GM21723 (cell line): ENCODE data around the gene ABCF1.
"Not testable (repeated sequence)": the region's sequence is repeated elsewhere in the genome, so short reads cannot be mapped to it uniquely, and the experiment has no call there.

Experiments
- ATAC-seq: cut with Tn5 transposase; IDR thresholded peaks from one replicate; pipeline ENCODE4 v1.9.1; 2021; ENCODE audit warnings: mild to moderate bottlenecking, moderate library complexity; ENCODE audit not compliant: unreplicated experiment

The ABCF1 gene

DNA sequence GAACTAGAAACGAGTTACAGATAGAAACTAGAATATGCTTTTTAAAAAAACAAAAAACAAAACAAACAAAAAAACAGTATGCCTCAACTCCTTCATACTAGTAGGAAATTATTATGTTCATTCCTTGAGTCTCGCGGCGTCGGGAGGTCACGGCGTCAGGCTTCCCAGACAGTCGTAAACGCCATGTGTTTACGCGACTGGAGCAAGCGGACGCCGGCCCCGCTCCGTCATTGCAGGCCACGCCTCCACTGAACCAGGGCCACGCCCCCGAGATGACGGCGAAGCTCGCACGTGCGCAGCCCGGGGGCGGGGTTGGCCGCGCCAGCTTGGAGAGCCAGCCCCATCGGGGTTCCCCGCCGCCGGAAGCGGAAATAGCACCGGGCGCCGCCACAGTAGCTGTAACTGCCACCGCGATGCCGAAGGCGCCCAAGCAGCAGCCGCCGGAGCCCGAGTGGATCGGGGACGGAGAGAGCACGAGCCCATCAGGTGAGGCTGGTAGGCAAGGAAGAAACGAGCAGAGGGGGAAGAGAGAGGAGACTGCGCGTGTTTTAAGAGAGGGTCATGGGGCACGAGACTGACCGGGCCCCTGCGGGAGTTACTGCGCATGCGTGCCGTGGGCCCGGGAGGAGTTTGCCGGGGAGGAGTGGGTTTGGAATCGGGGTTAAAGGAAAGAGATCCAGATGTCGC lies at the start of gene ABCF1:
Gene ABCF1, plus strand, starts transcription at position 368 of the 687 bp plus-strand sequence. Its CDS starts 46 bp downstream, at position 414.
- ATAC-seq: peak; percentile 88

DNA sequence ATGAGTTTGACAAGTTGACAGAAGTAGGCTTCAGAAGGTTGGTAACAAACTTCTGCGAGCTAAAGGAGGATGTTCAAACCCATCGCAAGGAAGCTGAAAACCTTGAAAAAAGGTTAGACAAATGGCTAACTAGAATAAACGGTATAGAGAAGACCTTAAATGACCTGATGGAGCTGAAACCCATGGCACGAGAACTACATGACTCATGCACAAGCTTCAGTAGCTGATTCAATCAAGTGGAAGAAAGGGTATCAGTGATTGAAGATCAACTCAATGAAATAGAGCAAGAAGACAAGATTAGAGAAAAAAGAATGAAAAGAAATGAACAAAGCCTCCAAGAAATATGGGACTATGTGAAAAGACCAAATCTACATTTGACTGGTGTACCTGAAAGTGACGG lies 49.3 kb upstream of the ABCF1 start:
- ATAC-seq: not testable (repeated sequence)

DNA sequence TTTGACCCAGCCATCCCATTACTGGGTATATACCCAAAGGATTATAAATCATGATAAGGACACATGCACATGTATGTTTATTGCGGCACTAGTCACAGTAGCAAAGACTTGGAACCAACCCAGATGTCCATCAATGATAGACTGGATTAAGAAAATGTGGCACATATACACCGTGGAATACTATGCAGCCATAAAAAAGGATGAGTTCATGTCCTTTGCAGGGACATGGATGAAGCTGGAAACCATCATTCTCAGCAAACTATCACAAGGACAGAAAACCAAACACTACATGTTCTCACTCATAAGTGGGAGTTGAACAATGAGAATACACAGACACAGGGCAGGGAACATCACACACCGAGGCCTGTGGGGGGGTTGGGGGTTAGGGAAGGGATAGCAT lies 44.8 kb upstream of the ABCF1 start:
- ATAC-seq: not testable (repeated sequence)

DNA sequence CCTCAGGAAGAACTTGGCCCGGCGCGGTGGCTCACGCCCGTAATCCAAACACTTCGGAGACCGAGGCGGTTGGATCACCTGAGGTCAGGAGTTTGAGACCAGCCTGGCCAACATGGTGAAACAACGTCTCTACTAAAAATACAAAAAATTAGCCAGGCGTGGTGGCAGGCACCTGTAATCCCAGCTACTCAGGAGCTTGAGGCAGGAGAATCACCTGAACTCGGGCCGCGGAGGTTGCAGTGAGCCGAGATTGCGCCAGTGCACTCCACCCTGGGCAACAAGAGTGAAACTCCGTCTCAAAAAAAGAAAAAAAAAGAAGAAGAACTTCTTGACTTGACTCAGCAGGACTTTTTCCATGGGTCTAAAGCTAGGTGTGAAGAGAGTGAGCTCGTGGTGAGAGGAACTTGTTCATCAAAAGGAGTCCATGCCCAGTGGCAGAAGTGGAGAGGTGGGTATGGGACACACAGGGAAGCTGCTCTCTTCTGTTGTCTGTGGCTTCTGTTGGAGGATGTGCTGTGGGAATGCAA lies 41.8 kb upstream of the ABCF1 start:
- peak; percentile 53 for ATAC-seq

DNA sequence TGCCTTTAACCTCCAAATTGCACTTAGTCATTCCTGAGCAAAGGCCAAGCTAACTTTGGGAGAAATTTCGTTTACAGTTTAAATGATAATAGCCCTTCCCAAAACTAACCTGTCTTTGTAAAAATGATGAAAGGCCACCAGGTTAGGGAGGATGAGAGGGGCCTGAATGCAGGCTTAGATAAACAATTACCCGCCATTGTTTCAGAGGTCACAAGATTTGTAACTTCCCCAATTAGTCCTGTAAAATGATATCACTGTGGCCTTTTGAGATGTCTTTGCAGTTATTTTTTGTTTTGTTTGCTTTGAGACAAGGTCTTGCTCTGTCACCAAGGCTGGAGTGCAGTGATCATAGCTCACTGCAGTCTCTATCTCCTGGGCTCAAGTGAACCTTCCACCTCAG lies 41.2 kb upstream of the ABCF1 start:
- no peak for ATAC-seq

DNA sequence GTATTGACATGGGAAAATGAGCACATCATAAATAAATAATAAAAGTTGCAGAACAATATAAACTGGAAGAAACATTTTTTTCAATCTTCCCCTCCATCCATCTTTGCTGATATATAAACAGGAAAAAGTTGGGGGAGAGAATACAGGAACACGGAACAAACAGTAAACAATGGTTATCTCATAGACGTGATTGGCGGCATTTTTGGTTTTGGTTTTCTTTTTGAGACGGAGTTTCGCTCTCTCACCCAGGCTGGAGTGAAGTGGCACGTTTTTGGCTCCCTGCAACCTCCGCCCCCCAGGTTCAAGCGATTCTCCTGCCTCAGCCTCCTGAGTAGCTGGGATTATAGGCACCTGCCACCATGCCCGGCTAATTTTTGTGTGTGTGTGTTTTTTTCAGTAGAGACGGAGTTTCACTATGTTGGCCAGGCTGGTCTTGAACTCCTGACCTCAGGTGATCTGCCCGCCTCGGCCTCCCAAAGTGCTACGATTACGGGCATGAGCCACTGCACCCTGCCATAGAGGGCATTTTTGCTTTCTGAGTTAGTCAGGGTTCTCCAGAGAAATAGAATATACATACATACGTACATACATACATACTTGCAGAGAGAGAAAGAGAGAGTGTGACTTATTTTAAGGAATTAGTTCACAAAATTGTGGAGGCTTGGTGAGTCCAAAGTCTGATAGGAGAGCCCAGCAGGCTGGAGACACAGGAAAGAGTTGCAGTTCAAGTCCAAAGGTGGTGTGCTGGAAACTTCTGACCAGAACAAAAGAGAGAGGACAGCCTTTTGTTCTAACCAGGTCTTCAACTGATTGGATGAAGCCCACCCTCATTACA lies 37.6 kb upstream of the ABCF1 start:
- no peak for ATAC-seq

DNA sequence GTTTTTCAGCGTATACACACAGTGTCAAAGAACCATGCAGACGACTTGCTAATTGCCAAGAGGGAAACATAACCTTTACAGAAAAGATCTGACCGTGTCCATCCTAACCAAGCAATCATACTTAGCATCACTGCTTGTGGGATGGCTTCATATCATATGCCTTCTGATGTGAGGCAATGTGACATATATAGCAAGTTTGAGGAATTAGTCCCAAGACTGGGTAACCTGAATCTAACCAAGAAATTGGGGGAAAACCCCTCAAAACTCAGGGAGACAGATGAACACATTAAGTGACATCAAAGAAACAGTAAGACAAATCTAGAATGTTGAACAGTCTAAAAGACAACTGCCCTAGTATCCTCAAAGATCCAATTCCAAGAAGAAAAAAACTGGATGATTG lies 33.3 kb upstream of the ABCF1 start:
- no peak for ATAC-seq

DNA sequence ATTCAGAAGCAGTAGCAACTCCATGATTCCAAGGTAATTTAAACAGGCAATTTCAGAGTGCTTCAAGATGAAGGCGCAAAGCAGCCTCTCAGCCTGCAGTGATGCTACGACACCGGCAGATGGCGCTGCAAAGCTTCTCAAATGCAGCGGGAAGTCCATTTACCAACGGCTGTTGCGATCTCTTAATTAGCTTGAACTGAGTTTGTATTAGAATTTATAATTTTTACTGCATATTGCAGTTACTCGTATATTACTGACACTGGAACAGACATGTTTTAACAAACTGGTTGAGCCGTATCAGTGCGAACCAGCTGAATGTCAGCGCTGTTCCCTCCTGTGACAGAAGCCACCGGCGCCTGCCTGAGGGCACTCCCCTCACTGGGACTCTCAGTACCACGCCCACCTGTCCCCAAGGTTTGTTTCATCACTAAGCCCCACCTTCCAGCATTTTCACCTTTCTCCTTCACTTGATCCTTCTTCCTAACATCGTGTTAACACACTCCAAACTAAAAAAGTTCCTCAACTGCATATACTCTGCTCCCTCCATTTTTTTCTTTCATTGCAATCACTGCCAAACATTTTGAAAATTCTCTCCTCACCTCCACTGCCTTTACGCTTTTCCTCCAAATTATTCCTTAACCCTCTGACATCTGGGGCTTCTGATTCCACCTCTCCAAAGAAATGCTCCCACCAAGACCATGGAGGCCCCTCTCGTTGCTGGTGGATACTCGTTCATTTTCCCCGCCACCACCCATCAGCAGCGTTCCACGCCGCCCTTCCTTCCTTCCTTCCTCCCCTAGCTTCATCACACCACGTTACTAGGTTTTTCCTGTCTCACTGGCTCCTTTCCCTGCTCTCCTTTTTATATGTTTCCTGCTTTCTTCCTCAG lies 29.5 kb upstream of the ABCF1 start:
- ATAC-seq: peak; percentile 66

DNA sequence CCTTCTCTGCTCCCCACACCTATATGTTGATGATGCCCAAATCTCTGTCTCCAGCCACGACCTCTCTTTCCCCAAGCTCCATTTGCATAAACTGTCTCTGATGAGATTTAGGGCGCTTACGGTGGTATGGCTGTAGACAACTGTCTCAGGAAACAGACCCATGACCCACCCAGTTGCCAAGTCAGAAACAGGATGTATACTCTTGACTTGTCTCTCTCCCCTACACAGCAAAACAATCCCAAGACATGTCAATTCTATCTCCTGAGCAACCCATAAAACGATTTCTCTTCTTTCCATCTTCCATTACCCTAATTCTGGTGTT lies 28.9 kb upstream of the ABCF1 start:
- no peak for ATAC-seq

DNA sequence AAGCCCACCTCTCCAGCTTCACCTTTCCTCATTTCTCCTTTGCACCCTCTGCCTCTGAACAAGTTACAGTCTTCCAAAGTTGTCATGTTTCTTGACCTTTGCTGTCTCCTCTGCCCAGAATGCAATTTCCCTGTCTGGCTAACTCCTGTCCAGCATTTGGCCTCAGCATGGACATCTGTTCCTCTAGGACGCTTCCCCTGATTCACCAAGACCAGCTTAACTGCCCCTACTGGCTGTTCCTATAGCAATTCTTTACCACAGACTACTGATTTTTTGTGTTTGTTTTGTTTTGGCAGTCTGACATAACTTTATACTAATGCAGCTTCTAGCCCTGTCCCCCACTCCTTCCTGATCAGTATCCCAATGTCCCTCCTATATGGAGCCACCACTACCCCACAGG lies 28.3 kb upstream of the ABCF1 start:
- no peak for ATAC-seq

DNA sequence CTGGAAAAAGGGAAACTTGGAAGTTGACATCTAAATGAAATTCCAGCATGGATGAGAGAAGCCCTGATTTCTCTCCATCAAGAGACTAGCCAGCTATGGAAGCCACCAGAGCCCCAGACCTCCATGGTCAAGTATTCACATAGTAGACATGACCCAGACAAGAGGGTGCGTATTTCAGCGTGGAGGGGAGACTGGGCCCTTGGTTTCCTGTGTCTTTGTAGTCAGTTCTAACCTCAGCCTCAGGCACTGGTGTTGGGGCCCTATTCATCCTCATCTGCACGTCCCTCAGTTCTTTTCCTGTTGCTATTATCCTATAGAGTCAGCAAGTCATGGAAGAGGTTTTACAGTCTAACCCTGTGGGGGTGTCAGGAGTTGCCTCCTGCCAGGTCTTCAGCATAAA lies 27.4 kb upstream of the ABCF1 start:
- ATAC-seq: no peak

DNA sequence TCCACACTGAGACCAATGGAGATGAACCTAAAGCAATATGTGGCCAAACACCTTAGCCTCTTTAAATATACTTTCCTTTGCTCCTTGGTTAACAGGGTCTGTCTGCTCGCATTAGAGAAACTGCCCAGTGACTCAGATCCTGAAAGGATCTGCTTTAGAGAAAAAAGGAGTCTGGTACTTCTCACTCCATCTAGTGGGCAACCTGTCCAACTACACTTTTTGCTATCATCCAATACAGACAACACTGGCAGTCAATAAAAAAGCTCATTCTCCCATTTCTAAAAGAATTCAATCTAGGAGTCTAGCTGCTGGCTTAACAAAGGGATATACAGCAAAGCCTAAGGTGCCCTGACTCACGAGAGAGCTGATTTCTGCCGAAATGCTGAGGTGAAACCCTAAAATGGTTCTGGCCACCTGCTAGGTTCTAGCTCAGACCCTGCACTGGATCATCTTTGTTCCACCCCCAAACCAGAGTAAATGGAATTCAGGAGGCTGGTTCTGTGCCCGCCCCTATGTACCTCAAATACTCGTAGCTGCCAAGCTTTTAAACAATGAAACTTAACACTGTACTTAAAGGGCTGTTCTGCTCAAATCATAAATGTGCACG lies 26.5 kb upstream of the ABCF1 start:
- ATAC-seq: no peak

DNA sequence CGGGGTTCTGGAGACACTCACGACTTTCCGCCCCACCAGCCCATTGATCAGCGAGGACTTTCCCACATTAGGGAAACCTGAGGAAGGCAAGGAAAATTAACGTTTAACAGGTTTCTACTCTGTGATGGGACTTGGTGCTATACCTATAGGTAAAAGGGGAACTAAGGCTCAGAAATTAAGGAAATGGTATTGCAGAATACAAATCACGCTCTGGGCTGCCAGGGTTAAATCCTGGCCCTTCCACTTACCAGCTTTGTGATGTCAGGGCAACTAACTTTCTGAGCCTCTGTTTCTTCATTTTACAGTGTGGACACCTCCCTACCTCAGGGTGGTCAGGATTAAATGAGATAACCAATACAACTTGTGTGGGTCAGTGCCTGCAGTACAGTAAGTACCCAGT lies 23.8 kb upstream of the ABCF1 start:
- no peak for ATAC-seq

DNA sequence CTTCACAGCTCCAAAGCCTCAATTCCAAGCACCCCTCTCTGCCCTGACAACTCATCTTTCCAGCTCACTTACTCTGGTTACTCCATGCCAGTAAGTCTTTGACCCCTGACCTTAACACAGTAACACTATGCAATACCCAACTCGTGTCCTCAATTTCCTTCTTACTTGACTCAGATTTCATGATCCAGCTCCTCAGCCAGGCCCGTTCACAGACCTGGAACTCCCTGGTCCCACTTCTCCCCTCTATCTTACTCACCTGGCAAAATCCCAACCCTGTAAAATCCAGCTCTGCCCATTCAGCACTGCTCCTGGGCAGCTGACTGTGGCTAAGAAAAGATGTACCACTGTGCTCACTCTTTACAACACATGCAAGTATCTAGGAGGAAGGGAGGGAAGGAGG lies 22.9 kb upstream of the ABCF1 start:
- ATAC-seq: no peak

DNA sequence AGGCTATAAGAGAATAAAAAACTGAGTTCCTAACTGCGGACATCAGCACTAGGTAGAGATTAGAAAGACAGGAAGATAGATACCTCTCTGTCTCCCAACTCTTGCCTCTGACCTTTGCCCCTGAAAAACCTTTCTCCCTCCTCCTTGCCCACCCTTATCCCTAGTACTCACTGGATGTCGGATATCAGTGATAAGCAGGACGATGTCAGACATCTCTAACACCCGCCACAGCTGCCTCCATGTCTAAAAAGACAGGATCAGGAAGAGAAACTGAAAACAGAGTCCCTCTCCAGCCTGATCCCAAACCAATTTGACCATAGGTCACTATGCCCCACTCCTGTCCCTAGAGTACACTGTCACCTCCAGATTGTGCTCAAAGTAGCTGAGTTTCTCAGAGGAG lies 16.8 kb upstream of the ABCF1 start:
- no peak for ATAC-seq

DNA sequence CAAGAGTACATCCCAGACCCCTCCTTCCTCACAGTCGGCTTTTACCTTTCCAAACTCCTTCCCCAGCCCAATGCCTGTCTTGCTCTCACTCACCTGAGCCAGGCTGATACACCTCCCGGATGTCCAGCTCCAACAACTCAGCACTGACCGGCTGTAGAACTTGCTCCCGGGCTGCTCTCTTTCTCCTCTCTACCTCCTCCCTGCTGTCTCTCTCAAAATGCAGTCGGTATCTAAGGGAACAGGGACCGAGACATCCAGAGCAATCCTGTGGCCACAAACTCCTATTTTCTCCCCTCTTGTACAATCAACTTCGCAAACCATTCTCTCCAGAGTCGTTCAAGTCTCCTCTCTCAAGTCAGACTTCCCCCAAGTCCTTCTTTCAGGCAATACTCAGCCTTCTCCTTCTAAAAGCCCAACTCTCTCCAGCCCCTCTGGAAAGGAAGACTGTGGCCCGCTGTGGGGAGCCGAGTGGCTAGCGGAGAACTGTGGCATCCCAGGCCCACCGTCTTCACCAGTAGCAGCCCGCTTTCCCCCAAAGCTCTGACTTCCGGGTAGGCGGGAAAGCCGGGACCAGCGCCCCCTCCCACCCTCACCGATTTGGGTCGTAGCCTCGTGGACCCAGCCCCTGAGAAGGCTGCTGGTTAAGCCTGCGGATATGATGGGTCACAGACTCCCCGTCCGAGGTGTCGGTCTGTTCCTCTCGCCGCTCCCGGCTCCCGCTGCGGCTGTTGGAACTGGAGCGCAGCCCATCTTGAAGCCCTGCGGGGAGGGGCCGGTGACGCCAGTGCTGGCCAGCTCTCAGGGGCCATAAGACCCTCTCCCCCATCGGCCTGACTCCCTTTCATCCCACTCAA lies 16.1 kb upstream of the ABCF1 start:
- ATAC-seq: no peak

DNA sequence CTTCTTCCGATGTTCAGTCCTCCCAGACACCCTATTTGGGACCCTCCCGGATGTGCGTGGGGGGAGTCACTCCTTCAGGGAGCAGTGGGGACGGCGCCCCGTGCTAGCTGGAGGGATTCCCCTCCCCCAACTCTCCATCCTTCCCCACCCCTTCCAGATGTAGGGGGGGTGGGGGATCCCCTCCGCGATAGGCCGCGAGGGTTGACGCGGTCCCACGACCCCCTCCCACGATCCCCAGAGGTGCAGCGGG lies 15.5 kb upstream of the ABCF1 start:
- ATAC-seq: no peak

DNA sequence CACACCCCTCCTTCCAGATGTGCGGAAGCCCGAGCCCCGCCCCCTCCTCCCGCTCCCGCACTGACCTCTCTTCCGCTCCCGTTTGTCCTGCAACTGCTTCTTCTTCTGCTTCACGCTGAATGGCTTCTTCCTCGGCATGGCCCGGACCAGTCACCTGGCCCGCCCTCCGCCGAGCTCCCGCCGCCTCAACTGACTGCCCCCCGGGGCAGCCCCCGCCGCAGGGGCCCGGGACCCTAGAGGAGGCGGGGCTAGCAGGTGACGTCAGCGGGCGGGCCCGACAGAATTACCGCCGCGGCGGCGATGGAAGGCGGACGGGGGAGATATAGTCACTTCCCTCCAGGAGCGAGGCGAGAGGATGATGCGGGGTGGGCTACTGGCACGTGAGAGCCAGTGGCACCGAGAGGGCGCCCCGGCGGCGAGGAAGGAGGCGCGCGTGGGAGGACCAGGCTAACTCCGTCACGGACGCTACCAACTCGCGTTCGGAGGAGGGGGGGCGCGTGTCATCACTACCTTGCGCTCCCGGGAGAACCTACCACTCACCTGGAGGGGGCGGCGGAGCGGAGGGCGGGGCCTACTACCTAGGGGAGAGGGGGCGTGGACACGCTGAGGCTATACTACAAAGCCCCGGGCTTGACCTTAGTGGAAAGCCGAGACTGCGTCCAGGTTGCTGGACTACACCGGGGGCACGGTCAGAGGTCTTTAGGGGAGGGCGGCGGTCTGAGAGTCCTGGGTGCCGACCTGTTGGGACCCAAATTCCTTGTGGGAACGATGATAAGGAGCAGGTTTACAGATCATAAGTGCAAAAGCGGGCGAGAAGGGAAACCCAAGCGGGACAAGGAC lies 15.0 kb upstream of the ABCF1 start, which contains the start of gene GNL1:
Gene GNL1, minus strand, starts transcription at position 424 of the 840 bp plus-strand sequence. Its CDS starts 286 bp downstream, at position 138.
- peak; percentile 83 for ATAC-seq
